GM18499 (cell line): ENCODE results near the gene COQ2.
"Not testable (repeated sequence)": the region's sequence is repeated elsewhere in the genome, so short reads cannot be mapped to it uniquely, and the experiment has no call there.

Source experiments
- ATAC-seq: cut with Tn5 transposase; IDR thresholded peaks from one replicate; pipeline ENCODE4 v1.9.1; 2021; ENCODE audit warnings: moderate number of reproducible peaks; ENCODE audit not compliant: insufficient read depth, unreplicated experiment

The COQ2 gene

DNA sequence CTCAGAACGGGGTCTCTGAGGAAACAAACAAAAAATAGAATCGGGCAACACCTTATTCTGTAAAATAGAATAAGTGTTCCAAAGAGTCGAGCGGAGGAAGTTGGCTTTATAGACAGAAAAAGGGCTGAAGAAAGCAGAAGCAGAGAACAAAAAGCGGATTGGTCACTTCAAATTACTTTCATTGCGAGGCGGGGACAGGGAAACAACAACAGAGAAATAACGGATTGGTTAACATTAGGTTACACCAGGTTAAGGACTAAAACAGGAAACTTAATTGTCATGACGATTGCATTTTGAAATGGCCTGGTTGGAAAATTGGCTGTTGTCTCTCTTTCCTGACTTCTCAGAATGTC, 433 bp upstream of the COQ2 start:
- ATAC-seq, result no peak

DNA sequence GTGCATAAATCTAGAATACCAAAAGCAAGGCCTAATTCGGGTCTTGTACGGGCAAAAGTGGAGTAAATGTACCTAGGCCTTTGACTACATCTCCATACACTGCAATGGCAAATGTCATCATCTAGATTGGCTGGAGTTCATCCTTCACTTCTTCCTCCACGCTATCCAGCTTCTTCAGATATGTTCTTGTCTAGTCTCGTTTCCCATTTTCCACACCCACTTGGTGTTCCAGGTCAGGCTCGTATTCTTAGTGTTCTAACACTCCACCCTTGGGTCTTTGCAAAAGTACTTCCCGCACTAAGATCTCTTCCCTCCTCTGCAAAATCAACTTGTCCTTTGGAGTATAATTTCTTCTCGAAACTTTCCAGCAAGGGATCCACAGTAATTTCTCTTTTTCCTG, 1.4 kb downstream of the COQ2 start:
- ATAC-seq, result no peak

DNA sequence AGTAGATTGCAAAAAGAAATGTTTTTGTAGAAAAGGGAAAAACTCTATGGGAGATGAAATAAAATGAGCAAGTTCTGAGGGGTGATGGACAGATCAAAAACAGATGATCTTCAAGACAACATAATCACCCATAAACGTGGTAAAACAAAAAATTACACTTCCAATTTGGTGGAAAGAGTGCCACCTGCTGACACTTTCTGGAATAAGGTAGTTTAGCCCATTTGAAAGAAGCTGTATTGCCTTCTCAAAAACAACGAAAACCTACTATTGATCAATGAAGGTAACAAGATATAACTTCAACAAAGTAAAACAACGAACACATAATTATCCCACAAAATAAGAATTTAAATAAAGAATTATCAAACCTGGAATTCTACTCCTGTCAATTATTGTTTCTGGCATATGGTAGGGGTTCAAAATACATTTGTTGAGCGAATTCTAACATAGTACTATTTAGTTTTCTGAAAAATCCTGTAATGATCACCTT, 2.5 kb downstream of the COQ2 start:
- no peak for ATAC-seq

DNA sequence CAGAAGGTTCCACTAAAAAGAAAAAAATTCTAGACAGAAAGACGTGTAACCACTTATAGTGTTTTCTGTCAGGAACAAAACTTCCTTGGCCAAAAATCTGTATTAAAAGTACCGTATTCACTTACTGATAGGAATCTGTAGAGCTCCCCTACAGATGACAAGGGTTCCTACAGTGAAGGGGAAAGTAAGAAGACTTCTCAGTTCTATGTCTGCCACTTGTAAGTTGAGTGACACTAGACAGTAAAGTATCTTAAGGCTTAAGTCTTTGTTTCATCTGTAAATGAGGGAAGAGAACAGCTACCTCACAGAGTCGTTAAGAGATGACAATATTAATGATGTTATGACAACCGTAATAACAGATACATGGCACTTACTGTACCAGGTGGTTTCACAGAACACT, 3.3 kb downstream of the COQ2 start:
- ATAC-seq, result no peak

DNA sequence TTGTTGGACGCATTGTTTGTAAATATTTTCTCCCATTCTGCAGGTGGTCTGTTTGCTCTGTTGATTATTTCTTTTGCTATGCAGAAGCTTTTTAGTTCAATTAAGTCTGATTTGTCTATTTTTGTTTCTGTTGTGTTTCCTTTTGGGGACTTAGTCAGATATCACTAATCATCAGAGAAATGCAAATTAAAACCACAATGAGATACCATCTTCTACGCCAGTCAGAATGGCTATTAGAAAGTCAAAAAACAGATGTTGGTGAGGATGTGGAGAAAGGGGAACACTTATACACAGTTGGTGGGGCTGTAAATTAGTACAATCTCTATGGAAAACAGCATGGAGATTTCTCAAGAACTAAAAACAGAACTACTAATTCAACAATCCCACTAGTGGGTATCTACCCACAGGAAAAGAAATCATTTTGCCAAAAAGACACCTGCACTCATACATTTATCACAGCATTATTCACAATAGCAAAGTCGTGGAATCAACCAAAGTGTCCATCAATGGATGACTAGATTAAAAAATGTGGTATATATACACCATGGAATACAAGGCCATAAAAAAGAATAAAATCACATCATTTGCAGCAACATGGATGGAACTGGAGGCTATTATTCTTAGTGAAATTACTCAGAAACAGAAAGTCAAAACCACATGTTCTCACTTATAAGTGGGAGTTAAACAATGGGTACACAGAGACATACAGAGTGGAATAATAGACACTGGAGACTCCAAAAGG, 8.1 kb downstream of the COQ2 start:
- ATAC-seq, result no peak

DNA sequence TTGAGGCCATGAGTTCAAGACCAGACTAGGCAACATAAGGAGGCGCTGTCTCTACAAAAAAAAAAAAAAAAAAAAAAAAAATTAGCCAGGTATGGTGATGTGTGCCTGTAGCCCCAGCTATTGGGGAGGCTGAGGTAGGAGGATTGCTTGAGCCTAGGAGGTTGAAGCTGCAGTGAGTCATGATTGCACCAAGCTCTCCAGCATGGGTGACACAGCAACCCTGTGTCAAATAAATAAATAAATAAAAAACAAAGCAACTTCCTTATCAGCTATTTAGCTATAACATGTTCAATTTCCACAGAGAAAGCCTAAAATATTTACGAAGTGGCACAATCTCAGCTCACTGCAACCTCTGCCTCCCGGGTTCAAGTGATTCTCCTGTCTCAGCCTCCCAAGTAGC, 10.7 kb downstream of the COQ2 start:
- not testable (repeated sequence) for ATAC-seq

DNA sequence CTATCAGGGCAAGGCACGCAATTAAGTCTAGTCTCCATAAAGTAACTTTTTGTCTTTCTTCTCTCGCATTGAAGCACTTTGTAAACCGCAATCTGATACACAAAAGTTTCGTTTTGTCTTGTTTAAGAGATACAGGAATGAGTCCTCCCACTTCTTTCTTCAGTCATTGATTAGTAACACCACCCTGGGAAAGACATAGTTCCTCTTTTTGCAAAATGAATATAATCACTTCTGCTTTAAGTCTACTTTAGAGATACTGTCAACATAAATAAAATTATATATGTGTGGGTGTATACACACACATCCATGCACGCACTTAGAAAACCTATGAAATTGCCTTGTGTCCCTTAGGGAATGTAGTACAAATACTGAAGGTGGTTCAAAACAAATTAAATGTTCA, 11.7 kb downstream of the COQ2 start:
- peak; percentile 85 for ATAC-seq

DNA sequence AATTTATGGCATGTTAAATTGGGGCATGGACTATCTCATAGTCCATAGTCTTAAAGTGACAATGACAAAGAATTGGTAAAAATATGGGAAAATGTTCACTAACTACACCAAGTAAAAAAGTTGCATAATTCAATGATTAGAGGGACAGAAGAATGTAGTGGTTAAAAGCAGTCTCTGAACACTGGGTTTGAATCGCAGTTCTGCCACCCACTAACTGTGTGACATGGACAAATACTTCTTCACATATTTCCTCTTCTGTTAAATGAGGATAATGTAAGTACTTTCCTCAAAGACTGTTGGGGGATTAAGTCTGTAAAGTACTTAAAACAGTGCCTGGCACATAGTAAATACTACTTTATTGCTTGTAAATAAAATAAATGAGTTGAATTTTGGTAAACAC, 15.3 kb downstream of the COQ2 start:
- no peak for ATAC-seq

DNA sequence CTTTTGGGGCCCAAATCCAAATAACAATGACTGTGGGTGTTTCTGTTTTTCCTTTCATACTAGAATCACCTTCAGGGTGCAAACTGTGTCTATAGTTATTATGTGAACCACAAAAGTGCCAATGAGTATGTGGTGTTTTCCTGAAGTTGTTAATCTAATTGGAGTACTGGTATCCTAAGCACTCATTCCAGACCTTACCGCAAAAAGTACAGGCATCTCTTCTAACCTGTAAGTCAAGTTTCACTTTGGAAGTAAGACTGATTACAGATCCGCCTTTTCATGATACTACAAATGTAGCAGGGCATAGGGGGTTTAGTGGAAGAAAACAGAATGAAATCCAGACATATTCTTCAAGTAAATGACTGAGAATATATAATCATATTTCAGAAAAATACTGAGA, 16.1 kb downstream of the COQ2 start:
- no peak for ATAC-seq

DNA sequence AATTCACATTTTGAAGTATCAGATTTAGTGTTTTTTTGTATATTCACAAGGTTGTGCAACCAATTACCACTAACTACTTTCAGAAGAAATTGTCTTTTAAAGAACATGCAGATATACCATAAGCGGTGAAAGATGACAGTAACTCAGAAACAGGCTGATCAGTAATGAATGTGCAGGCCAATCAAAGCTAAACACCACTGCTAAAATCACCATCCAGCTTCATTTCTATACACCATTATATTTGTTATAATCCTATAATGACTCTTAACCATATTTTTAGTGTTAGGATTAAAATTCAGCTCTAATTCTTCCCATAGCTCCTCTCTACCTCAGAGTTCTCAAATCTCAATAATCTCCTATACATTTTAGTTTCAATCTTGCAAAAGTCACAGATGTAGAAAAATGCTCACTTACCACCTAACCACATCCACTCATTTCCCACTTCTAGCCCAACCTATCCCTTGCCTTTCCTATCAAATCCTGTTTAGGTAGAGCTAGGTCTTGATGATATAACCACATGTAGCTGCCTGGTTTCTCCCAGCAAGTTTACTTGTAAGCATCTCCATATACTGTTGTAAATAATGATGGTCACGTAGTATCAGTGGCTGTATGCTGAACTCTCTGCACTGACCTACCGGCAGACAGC, 16.6 kb downstream of the COQ2 start:
- no peak for ATAC-seq

DNA sequence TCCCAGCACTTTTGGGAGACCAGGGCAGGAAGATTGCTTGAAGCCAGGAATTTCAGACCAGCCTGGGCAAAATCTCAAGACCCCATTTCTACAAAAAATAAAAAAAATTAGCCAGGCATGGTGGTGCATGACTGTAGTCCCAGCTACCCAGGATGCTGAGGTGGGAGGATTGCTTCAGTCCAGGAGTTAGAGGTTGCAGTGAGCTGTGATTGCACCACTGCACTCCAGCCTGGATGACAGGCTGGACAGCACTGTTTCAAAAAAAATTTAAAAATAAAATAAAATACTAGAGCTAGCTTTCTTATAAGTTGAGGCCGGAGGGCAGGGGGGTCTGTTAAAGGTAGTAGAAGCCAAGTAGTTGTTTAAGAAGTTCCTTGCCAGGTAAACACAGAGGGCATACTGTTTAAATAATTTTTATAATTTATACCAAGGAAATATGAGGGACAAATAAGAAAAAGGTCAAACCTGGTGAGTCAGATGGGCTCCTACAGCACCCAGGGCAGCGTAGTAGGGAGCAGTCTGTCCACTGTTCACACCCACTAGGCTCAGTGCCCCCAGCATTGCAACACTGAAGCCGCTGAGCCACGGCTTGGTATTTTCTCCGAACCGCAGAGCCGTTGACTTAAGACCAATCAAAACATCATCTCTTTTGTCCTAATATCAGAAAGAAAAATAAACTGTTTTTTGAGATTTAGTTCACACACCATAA, 17.3 kb downstream of the COQ2 start:
- ATAC-seq, result no peak

DNA sequence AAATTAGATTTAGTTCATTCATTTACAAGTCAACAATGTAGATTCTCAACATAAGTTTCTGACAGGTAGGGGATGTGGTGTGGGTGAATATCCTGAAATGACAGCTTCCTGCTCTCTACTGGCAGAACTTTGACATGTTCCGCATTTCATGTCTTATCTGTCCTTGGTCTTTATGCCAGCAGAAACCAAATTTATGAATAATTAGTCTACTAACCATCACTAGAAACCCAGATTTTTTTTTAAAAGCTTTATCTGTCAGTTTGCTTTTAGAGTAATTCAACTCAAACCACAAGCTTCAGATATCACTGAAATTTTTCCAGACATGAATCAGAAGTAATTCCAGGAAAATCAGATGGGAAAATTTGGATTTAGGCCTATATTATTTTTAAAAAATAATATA, 17.9 kb downstream of the COQ2 start:
- ATAC-seq, result no peak

DNA sequence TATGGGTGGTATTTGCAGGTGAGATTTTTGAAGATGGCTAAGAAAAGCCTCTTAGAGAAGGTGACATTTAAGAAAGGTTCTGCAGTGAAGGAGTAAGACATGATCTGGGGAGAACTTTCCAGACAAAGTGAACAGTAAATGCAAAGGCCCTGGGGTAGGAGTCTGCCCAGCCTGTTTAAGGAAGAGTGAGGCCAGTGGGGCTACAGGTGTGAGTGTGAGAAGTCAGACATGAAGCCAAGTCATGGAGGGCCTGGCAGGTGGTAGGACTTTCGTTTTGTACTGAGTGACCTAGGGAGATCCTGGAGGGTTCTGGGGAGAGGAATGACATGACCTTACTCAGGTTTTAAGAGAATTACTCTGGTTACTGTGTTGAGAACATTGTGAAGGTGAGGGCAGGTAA, 21.5 kb downstream of the COQ2 start:
- ATAC-seq, result no peak

DNA sequence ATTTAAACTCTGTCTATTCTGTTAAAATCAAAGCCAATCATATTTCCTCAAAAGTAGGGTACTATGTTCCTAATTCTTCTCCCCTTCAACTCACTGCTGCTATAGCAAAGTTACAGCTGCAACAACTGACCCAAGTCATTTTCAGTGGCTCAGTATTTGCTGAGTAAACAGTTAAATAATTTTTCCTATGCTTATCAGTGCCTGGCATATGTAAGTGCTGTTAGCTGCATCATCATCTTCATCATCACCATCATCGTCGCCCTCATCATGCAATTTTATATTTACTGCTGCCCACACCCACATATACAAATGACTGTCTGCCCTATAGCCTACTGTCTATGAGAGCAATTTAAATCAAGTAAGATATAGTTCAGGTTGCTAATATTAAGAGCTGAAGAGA, 21.9 kb downstream of the COQ2 start:
- ATAC-seq, result no peak

DNA sequence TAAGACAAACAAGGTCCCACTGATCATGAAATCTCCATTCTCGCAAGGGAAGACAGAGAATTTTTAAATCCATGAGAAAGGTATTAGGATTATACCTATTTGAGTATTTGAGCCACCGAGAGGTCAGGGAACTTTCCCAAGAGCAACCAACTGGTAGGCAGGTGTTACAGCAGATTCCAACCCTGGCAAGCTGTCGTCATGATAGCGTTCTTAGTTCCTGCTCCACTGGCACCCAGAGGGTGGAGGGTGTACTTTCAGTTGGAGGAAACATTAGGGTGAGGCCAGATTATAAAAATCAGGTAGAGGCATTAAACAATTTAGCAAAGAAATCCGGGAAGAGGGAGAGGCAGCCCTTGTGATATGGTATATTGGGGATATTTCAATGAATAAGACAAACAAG, 23.3 kb downstream of the COQ2 start:
- ATAC-seq, result no peak

DNA sequence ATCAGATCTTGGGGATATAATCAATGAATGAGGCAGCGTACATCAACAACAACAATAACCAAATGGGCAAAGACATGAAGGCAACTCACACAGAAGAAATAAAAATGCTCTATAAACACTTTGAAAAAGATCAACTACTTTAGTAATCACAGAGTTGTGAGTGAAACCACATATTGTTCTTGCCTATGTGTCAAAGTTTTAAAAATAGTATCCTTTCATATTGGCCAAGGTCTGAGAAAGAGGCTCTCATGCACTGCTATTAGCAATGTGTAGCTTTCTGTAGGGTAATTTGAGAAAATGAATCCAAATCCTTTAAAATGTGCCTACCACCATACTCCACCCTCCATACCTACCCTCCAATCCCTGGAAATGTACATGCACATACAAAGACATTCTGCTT, 25.0 kb downstream of the COQ2 start:
- peak; percentile 45 for ATAC-seq

DNA sequence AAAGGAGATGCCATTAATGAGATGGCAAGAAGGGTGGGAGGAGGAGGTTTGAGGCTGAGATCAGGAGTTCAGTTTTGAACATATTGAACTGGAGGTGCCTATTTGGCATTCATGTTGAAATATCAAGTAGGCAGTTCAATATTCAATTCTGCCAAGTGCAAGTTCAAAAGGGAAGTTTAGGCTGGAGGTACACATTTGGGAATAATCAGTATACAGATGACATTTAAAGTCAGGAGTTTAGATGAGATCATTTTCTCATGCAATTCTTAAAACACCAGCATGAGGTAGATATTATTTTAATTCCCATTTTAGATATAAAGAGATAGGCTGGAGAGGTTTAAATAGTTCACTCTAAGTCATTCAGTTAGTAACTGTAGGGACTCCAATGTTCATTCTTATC, 26.1 kb downstream of the COQ2 start:
- no peak for ATAC-seq

DNA sequence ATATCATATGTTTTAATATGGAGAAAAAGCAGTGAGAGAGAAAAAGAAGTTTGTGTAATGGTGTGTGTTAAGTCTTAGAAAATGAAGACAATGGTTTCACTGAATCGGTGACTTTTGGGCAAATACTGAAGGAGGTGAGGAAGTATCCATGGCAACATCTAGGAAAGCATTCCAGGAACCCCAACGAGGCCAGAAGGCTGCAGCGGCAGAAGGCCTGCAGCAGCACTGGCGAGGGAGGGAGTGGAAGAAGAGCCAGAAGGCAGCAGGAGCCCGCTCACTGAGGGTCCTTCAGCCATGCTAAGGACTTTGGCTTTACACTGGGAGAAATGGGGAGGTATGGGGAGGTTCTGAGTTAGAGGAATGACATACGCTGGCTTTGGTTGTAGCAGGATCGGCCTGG, 26.8 kb downstream of the COQ2 start:
- no peak for ATAC-seq

DNA sequence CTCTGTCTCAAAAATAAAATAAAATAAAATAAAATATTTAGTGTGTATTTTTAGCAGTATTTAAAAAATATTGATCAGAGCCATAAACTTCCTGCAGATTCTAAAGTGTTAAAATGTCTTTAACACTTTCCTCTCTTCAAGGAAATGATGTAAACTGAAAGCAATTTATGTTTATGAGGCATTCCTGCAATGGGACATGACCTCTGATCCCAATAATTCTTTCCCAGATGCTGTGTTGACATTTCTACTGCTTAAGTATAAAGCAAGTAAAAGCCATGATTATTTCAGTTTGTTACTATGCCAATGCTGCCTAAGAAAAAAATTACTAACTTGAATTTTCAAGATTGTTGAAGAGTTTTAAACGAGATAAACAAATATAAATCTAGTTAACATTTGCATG, 29.0 kb downstream of the COQ2 start:
- no peak for ATAC-seq

DNA sequence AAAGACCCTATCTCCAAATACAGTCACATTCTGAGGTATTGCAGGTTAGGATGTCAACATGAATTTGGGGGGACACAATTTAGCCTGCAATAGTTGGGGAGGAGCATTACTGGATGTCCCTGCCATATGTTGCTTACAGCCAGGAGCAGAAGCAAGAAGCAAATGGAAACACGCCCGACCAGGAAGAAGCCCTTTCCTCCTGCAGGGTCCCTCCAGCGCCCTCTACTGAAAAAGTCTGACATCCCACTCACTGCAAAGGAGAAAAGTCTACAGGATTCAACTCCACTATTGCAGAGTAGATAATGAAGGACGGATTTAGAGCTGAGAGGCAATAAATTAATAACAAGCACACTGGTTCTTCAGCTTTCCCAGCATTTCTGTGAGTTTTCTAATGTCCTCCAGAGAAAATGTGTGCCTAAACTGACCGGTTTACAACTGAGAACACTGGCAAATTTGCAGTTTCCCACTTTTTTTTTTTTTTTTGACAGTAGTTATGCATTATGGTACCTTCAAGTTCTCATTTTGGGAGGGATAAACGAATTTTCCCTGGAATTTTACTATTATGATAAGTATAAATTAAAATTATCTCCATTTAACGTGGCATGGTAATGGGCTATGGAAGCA, 31.7 kb downstream of the COQ2 start:
- ATAC-seq, result no peak

DNA sequence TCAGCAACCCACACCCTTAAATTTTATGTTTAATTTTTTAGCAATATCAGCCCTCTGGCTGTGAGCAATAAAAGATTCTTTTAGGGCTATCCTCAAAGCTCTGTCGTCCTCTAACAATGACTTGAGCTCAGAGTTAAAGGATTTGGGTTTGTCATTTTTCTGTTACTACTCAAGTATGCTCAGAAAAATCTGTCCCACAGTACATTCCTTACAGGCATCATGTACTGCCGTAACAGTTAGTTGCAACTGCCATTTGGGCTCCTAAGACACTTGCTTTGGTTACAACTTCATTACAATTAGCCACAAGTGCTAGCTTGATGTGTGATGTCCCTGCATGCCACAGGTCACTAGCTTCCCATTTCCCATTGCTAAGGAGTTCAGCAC, 33.2 kb downstream of the COQ2 start:
- no peak for ATAC-seq
